DND-41 (cell line): ENCODE data around the gene CD58.

ENCODE experiments used
- ATAC-seq: fragments of 200-7000 bp; cut with Tn5 transposase; 3 replicates; pipeline ENCODE4 v1.9.1; 2021; ENCODE audit warnings: low read depth; ENCODE audit not compliant: insufficient read depth
- DNase-seq: peaks from one replicate; pipeline ENCODE4 v3.0.0-alpha.2; 2020
- H2AFZ ChIP-seq: 2 replicates; pipeline ENCODE4 v1.6.0; 2012; ENCODE audit warnings: low read depth, low read length
- H3K27ac ChIP-seq: 2 replicates; pipeline ENCODE4 v1.5.1; 2012; ENCODE audit warnings: low read length, inconsistent platforms
- H3K27me3 ChIP-seq: fragments of 200-600 bp; sonication (generic); 2 replicates; pipeline ENCODE4 v1.6.0; 2012; ENCODE audit warnings: low read length, mild to moderate bottlenecking, inconsistent platforms; ENCODE audit not compliant: insufficient read depth, poor library complexity
- H3K36me3 ChIP-seq: 2 replicates; pipeline ENCODE4 v1.5.1; 2012; ENCODE audit warnings: low read length, inconsistent platforms; ENCODE audit not compliant: insufficient read depth
- H3K4me1 ChIP-seq: 2 replicates; pipeline ENCODE4 v1.5.1; 2012; ENCODE audit warnings: mild to moderate bottlenecking, low read length; ENCODE audit not compliant: insufficient read depth
- H3K4me2 ChIP-seq: 2 replicates; pipeline ENCODE4 v1.6.0; 2012; ENCODE audit warnings: mild to moderate bottlenecking, moderate library complexity, low read length, inconsistent platforms; ENCODE audit not compliant: insufficient read depth
- H3K4me3 ChIP-seq, 2 experiments: fragments of 200-600 bp in 1 of 2; shearing (Covaris generic) in 1 of 2; 2 replicates each; pipeline ENCODE4 v1.5.1; 2012 to 2016; ENCODE audit warnings: inconsistent platforms in 2 of 2, low read length in 2 of 2, mild to moderate bottlenecking in 2 of 2, low read depth in 1 of 2, moderate library complexity in 1 of 2
- H3K79me2 ChIP-seq: 2 replicates; pipeline ENCODE4 v1.6.0; 2012; ENCODE audit warnings: low read length, inconsistent platforms; ENCODE audit not compliant: insufficient read depth
- H3K9ac ChIP-seq: 2 replicates; pipeline ENCODE4 v1.6.0; 2012; ENCODE audit warnings: low read depth, mild to moderate bottlenecking, inconsistent platforms, low read length, moderate library complexity
- H3K9me3 ChIP-seq: 2 replicates; pipeline ENCODE4 v1.5.1; 2012; ENCODE audit warnings: low read length, moderate library complexity, mild to moderate bottlenecking, inconsistent platforms; ENCODE audit not compliant: insufficient read depth, severe bottlenecking
- H4K20me1 ChIP-seq: 2 replicates; pipeline ENCODE4 v1.6.0; 2012; ENCODE audit warnings: low read length; ENCODE audit not compliant: insufficient read depth
- CTCF ChIP-seq: IDR thresholded peaks from 2 replicates; pipeline ENCODE4 v1.5.1; 2012; ENCODE audit warnings: borderline replicate concordance, low read length, moderate library complexity, mild to moderate bottlenecking; ENCODE audit not compliant: poor library complexity, severe bottlenecking; ENCODE audit errors: extremely low read depth
- EZH2 ChIP-seq: IDR thresholded peaks from 3 replicates; pipeline ENCODE4 v1.6.1; 2012; ENCODE audit warnings: borderline replicate concordance, low read depth, mild to moderate bottlenecking, moderate library complexity, low read length, inconsistent platforms; ENCODE audit not compliant: severe bottlenecking

The CD58 gene

GRCh38 chr1:116586741-116587143 lies 15.9 kb upstream of the CD58 start:
- Histone ChIP-seq H3K79me2 (no peaks in the 10 kb centered on the region), H3K4me2 (no peak overlapping the region), H3K9me3 (no peaks in the 10 kb centered on the region), H3K27me3 (no peaks in the 10 kb centered on the region), H4K20me1 (no peaks in the 10 kb centered on the region), H3K4me3 (no peak overlapping the region), H3K36me3 (no peaks in the 10 kb centered on the region), H3K27ac (no peak overlapping the region), H3K4me1 (peaks cover 6% of the 10 kb centered on the region), H2AFZ (no peak overlapping the region), H3K9ac (no peak overlapping the region)
- TF ChIP-seq CTCF (no peak), EZH2 (no peak)
- no peak for DNase-seq
- ATAC-seq: no peak

DNA sequence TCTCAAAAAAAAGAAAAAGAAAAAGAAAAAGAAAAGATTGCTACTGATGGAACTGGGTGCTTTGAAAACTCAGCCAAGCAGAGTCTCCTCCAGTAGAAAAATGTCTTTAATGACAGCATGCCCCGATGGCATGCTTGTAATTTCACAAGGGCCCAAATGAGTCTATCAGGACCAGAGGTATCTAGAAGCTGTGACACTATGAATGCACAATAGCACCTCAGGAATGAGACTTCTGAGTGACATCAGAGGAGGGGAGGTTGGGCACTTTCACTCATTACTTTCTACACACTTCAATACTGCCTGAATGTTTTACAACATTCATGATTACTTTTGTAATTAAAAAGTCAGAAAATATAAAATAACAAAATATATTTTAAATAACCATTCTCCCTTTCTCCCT lies 15.1 kb upstream of the CD58 start:
- Histone ChIP-seq H3K27me3 (no peaks in the 10 kb centered on the region), H3K4me2 (no peak overlapping the region), H3K4me3 (no peak overlapping the region), H3K36me3 (no peaks in the 10 kb centered on the region), H2AFZ (no peak overlapping the region), H4K20me1 (no peaks in the 10 kb centered on the region), H3K27ac (no peak overlapping the region), H3K9ac (no peak overlapping the region), H3K9me3 (no peaks in the 10 kb centered on the region), H3K4me1 (peaks cover 15% of the 10 kb centered on the region), H3K79me2 (no peaks in the 10 kb centered on the region)
- no peak for DNase-seq
- TF ChIP-seq CTCF (no peak), EZH2 (no peak)
- no peak for ATAC-seq

DNA sequence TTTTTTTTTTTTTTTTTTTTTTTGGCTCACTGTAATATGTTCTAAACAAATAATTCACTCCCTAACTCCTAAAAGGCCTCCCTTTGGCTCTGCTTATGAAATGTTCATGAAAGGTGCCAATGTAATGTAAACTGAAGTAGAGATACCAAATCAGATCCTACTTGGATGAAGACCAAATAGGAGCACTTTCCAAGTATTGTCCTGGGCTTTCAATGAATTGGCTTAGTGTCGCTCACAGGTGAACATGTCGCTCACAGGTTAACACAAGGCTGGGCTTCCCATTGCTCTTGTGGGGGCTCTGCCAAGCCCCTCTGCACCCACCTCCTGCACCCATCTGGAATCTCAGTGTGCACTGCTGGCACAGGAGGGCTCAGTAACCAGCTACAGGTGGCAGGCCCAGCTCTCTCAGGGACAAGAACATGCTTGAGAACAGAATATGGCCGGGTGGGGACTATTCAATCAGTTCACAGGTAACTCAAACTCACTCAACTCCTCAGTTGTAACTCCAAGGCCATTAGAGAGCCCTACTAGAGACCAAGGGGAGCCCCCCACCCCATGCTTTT lies 10.6 kb upstream of the CD58 start:
- TF ChIP-seq EZH2: no peak
- no peak for TF ChIP-seq CTCF
- no peaks in the 10 kb centered on the region for H3K9me3 ChIP-seq
- no peaks in the 10 kb centered on the region for H3K27me3 ChIP-seq
- no peak overlapping the region for H3K4me3 ChIP-seq
- peak overlapping the region; percentile 47 for H3K27ac ChIP-seq
- DNase-seq (no peak), ATAC-seq (peak; percentile 12; the same call in 1 of the 3 replicates)
- no peak overlapping the region for H2AFZ ChIP-seq
- peaks cover 24% of the 10 kb centered on the region for H3K4me1 ChIP-seq
- H3K36me3 ChIP-seq: no peaks in the 10 kb centered on the region
- no peak overlapping the region for H3K4me2 ChIP-seq
- H3K79me2 ChIP-seq: no peaks in the 10 kb centered on the region
- no peaks in the 10 kb centered on the region for H4K20me1 ChIP-seq
- no peak overlapping the region for H3K9ac ChIP-seq
